ENCODE data around the gene MFSD6.
"Not testable (repeated sequence)": the region's sequence is repeated elsewhere in the genome, so short reads cannot be mapped to it uniquely, and the experiment has no call there.

The MFSD6 gene

GRCh38 chr2:190407662-190408537, at the start of gene MFSD6:
Gene MFSD6 (plus strand): TSS chr2:190408355. CDS start chr2:190436030, 27,675 bp downstream.
- DNase-seq, result peak; percentile 61

GRCh38 chr2:190358655-190359448, 49.3 kb upstream of the MFSD6 start:
- not testable (repeated sequence) for DNase-seq

GRCh38 chr2:190360561-190360960, 47.6 kb upstream of the MFSD6 start:
- no peak for DNase-seq

- DNase-seq, result no peak
Measured at GRCh38 chr2:190360965-190361364, 47.2 kb upstream of the MFSD6 start.

- DNase-seq, result no peak
Measured at GRCh38 chr2:190361572-190361971, 46.6 kb upstream of the MFSD6 start.

- DNase-seq, result no peak
Measured at GRCh38 chr2:190362894-190363293, 45.3 kb upstream of the MFSD6 start.

GRCh38 chr2:190365499-190366204, 42.5 kb upstream of the MFSD6 start:
- peak; percentile 40 for DNase-seq

- no peak for DNase-seq
Measured at GRCh38 chr2:190366248-190366753, 41.9 kb upstream of the MFSD6 start.

GRCh38 chr2:190367091-190367490, 41.1 kb upstream of the MFSD6 start:
- no peak for DNase-seq

GRCh38 chr2:190369635-190370034, 38.5 kb upstream of the MFSD6 start:
- DNase-seq, result no peak

GRCh38 chr2:190376083-190376482, 32.1 kb upstream of the MFSD6 start:
- DNase-seq, result no peak

- DNase-seq, result no peak
Measured at GRCh38 chr2:190376591-190377245, 31.4 kb upstream of the MFSD6 start.

GRCh38 chr2:190378880-190379237, 29.3 kb upstream of the MFSD6 start:
- no peak for DNase-seq

- no peak for DNase-seq
Measured at GRCh38 chr2:190379249-190379964, 28.7 kb upstream of the MFSD6 start.

GRCh38 chr2:190380962-190381412, 27.2 kb upstream of the MFSD6 start:
- DNase-seq, result no peak

GRCh38 chr2:190382851-190383250, 25.3 kb upstream of the MFSD6 start:
- DNase-seq, result peak; percentile 83

- DNase-seq, result no peak
Measured at GRCh38 chr2:190387422-190387821, 20.7 kb upstream of the MFSD6 start.

- no peak for DNase-seq
Measured at GRCh38 chr2:190396271-190396670, 11.9 kb upstream of the MFSD6 start.

- no peak for DNase-seq
Measured at GRCh38 chr2:190402986-190403603, 5.1 kb upstream of the MFSD6 start.

- no peak for DNase-seq
Measured at GRCh38 chr2:190404487-190404886, 3.7 kb upstream of the MFSD6 start.

GRCh38 chr2:190405070-190405469, 3.1 kb upstream of the MFSD6 start:
- DNase-seq, result no peak
